Small intestine (tissue), 7 donors: Measurements from ENCODE around the gene UBE2U. TPM values are rescaled to one million over a fixed set of nuclear protein-coding genes. Genes with fewer than 3 reads are reported as not detected.
A peak's percentile ranks its signal among the peaks of the same experiment; 100 is the strongest.

ENCODE experiments used
- DNase-seq, 2 donors: peaks; one replicate each; pipeline versions ENCODE4 v3.0.0 to v3.0.0-alpha.2; 2013
- FAIRE-seq: peaks from 2 replicates; lab custom pipeline; 2012; peaks lifted over from hg19 to GRCh38; lab: Jason Lieb, UNC
- H3K27ac ChIP-seq, 3 donors: one replicate each; pipeline ENCODE4 v1.5.1; 2013; ENCODE audit warnings: low read length in 2 of 3, mild to moderate bottlenecking in 2 of 3, control low read depth in 1 of 3, inconsistent platforms in 1 of 3, low read depth in 1 of 3, moderate library complexity in 1 of 3
- H3K27me3 ChIP-seq, 3 donors: one replicate each; pipeline ENCODE4 v1.6.1; 2013; ENCODE audit warnings: low read length in 3 of 3, inconsistent platforms in 1 of 3; ENCODE audit not compliant: control insufficient read depth in 3 of 3, insufficient read depth in 3 of 3
- H3K36me3 ChIP-seq, 3 donors: one replicate each; pipeline ENCODE4 v1.6.1; 2013; ENCODE audit warnings: low read length in 3 of 3, inconsistent platforms in 1 of 3, low read depth in 1 of 3, mild to moderate bottlenecking in 1 of 3, moderate library complexity in 1 of 3; ENCODE audit not compliant: control insufficient read depth in 3 of 3, insufficient read depth in 2 of 3
- H3K4me1 ChIP-seq, 3 donors: one replicate each; pipeline ENCODE4 v1.6.1; 2013; ENCODE audit warnings: low read length in 2 of 3, inconsistent platforms in 1 of 3, low read depth in 1 of 3, mild to moderate bottlenecking in 1 of 3, moderate library complexity in 1 of 3; ENCODE audit not compliant: control insufficient read depth in 3 of 3, insufficient read depth in 2 of 3
- H3K4me3 ChIP-seq, 3 donors: one replicate each; pipeline ENCODE4 v1.5.1; 2013; ENCODE audit warnings: low read length in 3 of 3, control low read depth in 1 of 3, inconsistent platforms in 1 of 3, low read depth in 1 of 3, mild to moderate bottlenecking in 1 of 3, moderate library complexity in 1 of 3
- H3K9me3 ChIP-seq, 2 donors: one replicate each; pipeline ENCODE4 v1.6.1; 2013; ENCODE audit warnings: low read depth in 1 of 2, low read length in 1 of 2; ENCODE audit not compliant: control insufficient read depth in 2 of 2, insufficient read depth in 1 of 2
- WGBS, 3 donors: extraction: QIAGEN DNeasy Blood & Tissue Kit; methylation state at CpG; one replicate each; pipeline ENCODE4 v1.1.7; 2013; 5-methylcytosine and 5-hydroxymethylcytosine counted together
- polyA plus RNA-seq, 4 donors: library from polyadenylated mRNA; stranded (reverse) in 3 of 4; unstranded in 1 of 4; fragments of 200-250 nt in 3 of 4; fragments of 120-200 nt in 1 of 4; gene quantifications; one replicate each; pipeline versions ENCODE4 v1.2.1 to v1.2.3, GENCODE V29; 2013
- donor health status: healthy with polysubstance abuse.
- donor health status: control.
- donor health status: control.
- donor health status: Bipolar disorder and iron deficiency.
- donor health status: healthy.

The UBE2U gene
- polyA plus RNA-seq, 4 donors: not detected

DNA sequence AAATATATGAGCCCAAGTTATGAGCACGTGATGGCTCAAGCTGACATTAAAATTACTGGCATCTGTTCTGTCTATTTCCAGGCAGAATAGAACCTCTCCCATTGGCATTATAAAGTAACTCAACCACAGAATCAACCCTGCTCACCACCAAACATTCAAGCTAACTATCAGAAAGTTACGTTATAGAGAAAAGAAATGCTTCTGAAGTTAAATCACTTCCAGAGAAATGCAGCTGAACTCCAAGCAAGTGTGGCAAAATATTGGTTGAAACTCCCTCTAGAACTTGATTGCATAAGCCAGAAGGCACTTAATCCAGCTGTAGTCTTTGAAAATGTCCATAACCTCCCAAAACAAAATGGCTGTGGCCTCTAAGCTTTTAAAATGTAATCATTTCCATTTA, 36.2 kb upstream of the UBE2U start:
- Histone ChIP-seq H3K27ac (no peak overlapping the region), H3K9me3 (peaks cover 0 to 4% of the 10 kb centered on the region in 2 donors), H3K4me3 (no peak overlapping the region), H3K4me1 (peaks cover 0 to 12% (median 6%) of the 10 kb centered on the region in 3 donors), H3K36me3 (peaks cover 0 to 4% (median 0%) of the 10 kb centered on the region in 3 donors), H3K27me3 (no peaks in the 10 kb centered on the region)
- DNase-seq (no peak), FAIRE-seq (no peak)
- 67 to 76% (median 74%) methylated on average over 2 of the region's 2 CpGs for WGBS, 3 donors

DNA sequence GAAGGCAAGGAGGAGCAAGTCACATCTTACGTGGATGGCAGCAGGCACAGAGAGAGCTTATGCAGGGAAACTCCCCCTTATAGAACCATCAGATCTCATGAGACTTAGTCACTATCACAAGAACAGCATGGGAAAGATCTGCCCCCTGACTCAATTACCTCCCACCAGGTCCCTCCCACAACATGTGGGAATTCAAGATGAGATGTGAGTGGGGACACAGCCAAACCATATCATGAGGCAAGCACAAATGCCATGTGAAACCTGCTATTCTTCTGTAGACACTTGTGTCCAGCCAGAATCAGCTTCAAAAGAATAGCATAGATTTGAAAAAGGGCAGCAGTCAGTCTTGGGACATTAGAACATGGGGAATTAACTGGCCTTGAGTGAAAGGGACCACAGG, 32.2 kb upstream of the UBE2U start:
- 87 to 94% (median 90%) methylated on average over 1 of the region's 1 CpG for WGBS, 3 donors
- FAIRE-seq (no peak), DNase-seq (no peak)
- peaks cover 0 to 4% of the 10 kb centered on the region in 2 donors for H3K9me3 ChIP-seq
- peak overlapping the region in 1 of 3 donors; percentile 64 for H3K27ac ChIP-seq
- no peaks in the 10 kb centered on the region for H3K27me3 ChIP-seq
- H3K4me1 ChIP-seq: peaks cover 0 to 26% (median 13%) of the 10 kb centered on the region in 3 donors
- H3K4me3 ChIP-seq: no peak overlapping the region
- H3K36me3 ChIP-seq: no peaks in the 10 kb centered on the region

DNA sequence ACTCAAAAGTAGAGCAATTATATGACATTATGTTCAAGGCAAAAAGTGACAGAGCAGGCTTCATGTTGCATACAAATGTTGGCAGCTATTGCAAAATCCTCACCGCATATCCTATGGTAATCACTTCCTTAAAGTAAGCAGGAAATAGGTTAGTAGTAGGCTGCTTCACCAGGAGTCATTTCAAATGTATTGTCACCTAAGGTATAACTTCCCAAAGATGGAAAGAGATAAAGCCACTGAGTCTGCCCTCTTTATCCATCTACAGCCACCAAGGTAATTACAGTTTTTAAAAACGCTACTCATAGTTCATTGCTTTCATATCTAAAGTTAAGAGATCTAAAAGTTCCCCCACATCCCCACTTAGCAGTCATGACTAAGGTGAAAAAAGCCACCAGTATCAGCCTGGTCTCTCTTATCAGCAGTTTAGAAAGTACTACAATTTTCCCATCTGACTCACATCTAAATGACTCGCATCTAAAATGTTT, 31.6 kb upstream of the UBE2U start:
- WGBS, 3 donors: 6 to 18% (median 10%) methylated on average over 3 of the region's 3 CpGs
- no peaks in the 10 kb centered on the region for H3K36me3 ChIP-seq
- peak overlapping the region in 2 of 3 donors; percentile 13 to 64 for H3K27ac ChIP-seq
- H3K9me3 ChIP-seq: peaks cover 0 to 4% of the 10 kb centered on the region in 2 donors
- H3K4me3 ChIP-seq: no peak overlapping the region
- H3K27me3 ChIP-seq: no peaks in the 10 kb centered on the region
- H3K4me1 ChIP-seq: peaks cover 0 to 26% (median 13%) of the 10 kb centered on the region in 3 donors
- DNase-seq (peak; percentile 48 to 59), FAIRE-seq (no peak)

DNA sequence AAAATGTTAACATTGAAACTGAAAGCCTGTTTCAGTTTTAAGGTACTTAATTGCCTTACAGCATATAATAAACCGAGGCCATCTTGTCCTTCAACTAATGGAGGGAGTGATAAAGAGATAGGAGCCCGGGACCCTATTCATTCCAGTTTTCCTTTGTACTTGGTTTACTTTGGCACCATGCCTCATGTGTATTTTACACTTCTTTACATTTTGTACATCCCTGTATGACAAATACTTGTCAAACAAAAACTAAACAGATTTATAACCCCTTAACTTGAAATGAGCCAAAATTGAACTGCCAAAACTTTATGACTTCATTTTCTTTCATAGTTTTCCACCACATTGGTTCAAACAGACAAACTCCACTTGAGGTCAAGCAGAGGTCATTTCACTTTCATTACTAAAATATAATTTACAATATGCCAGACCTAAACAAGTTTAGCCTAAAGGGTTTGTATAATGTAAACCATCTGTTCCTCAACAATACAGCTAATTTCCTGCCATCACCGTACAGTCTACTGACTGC, 30.9 kb upstream of the UBE2U start:
- Histone ChIP-seq H3K9me3 (peaks cover 0 to 4% of the 10 kb centered on the region in 2 donors), H3K27ac (no peak overlapping the region), H3K27me3 (no peaks in the 10 kb centered on the region), H3K36me3 (peaks cover 0 to under 1% (median 0%) of the 10 kb centered on the region in 3 donors), H3K4me3 (no peak overlapping the region), H3K4me1 (peaks cover 0 to 26% (median 13%) of the 10 kb centered on the region in 3 donors)
- DNase-seq (peak; percentile 29 to 44), FAIRE-seq (no peak)
- 17 to 29% (median 17%) methylated on average over 3 of the region's 3 CpGs for WGBS, 3 donors

DNA sequence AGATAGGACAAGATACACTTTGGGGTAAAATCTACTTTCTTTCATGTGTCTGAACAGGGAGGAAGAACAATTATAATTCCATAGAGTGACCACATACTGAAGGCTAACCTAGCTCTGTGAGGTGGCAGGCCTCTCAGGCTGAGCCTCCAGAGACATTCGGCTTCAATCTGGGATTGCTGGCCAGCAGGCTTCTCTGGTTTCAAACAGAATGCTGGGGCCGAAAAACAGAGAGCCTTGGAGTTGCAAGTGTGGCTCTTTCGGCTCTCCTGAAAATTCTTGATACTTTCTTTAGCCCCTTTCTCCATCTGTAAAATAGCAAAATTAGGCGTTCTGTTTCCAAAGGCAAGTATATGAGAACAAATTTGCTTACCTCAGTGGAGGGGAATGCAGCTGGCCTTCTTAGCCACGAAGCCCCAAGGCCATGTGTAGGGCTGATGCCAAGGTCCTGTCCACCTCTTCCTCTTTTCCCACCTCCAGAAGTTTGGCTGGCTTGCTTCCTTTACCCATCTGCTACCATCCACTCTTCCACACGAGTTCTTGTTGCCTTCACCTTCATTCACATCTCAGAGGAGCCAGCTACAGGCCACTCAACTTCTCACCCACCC, 30.0 kb upstream of the UBE2U start:
- FAIRE-seq: no peak

DNA sequence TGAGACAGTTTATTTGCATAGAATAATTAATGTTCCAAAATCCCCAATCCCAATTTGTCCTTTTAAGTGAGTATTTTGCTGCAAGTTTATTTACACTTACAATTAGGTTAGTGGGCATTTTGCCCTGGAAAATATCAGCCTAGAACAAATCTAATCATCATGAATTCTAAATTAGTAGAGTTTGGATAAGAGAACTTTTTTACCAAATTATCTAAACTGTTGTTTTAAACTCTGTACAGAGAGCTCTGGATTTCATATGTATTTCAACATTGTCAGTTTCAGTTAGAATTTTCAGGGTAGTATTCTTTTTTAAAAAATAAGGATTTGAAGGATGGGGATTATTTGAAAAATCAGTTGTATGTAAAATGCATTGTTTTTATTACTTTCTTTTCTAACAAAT, 27.8 kb upstream of the UBE2U start:
- Histone ChIP-seq H3K4me1 (peaks cover 0 to 26% (median 13%) of the 10 kb centered on the region in 3 donors), H3K27me3 (no peaks in the 10 kb centered on the region), H3K27ac (no peak overlapping the region), H3K4me3 (no peak overlapping the region), H3K9me3 (no peaks in the 10 kb centered on the region), H3K36me3 (peaks cover 0 to 8% (median 0%) of the 10 kb centered on the region in 3 donors)
- DNase-seq (no peak), FAIRE-seq (no peak)

More for the DNA sequence above, 30.0 kb upstream of the UBE2U start:
- peaks cover 0 to 4% of the 10 kb centered on the region in 2 donors for H3K9me3 ChIP-seq
- no peak overlapping the region for H3K4me3 ChIP-seq
- H3K27me3 ChIP-seq: no peaks in the 10 kb centered on the region
- H3K27ac ChIP-seq: no peak overlapping the region
- DNase-seq: no peak
- 73 to 90% (median 80%) methylated on average over 6 of the region's 6 CpGs for WGBS, 3 donors
- peaks cover 0 to 7% (median 0%) of the 10 kb centered on the region in 3 donors for H3K36me3 ChIP-seq
- H3K4me1 ChIP-seq: peaks cover 0 to 26% (median 13%) of the 10 kb centered on the region in 3 donors

DNA sequence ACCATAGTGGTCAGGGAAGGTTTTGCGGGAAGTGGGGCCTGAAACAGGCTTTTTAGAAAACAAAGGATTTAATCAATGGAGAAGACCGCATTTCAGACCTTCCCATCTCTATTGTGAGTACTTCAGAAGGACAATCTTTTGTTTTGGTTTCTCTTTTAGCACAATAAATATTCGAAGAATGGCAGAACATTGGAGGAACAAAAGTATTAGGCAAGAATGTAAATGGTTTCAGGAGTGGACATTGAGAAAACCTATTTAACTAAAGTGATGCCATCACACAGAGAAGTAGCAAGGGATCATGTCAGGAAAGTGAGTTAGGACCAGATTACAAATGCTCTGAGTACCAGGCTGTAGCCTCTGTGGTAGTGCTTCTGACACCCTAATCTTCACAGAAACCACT, 26.8 kb upstream of the UBE2U start:
- Histone ChIP-seq H3K27ac (no peak overlapping the region), H3K4me3 (no peak overlapping the region), H3K36me3 (peaks cover 0 to 8% (median 0%) of the 10 kb centered on the region in 3 donors), H3K9me3 (no peaks in the 10 kb centered on the region), H3K4me1 (peaks cover 0 to 19% (median 9%) of the 10 kb centered on the region in 3 donors), H3K27me3 (no peaks in the 10 kb centered on the region)
- no peak for DNase-seq
- 70 to 72% (median 70%) methylated on average over 3 of the region's 3 CpGs for WGBS, 3 donors
- no peak for FAIRE-seq

DNA sequence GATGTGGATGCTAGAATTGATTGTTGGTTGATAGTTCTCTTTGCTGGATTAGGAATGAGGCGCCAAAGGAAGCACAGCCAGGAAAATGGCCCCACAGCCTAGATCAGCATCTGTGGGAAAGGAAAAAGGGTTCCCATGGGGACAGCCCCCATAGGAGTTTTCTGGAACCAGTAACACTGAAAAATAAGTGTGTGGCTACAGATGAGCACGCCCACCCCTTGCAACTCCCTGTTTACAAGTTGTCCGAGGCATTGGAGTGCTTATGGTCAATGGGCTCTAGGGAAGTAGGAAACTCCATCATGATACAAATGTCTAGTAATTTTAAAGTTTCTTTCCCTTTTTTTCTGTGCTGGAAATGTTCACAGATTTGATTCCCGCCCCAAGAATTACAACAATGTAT, 23.8 kb upstream of the UBE2U start:
- H3K36me3 ChIP-seq: peaks cover 0 to 8% (median 0%) of the 10 kb centered on the region in 3 donors
- FAIRE-seq (no peak), DNase-seq (no peak)
- no peaks in the 10 kb centered on the region for H3K4me1 ChIP-seq
- H3K9me3 ChIP-seq: no peaks in the 10 kb centered on the region
- WGBS, 3 donors: 73 to 96% (median 88%) methylated on average over 4 of the region's 4 CpGs
- H3K27ac ChIP-seq: no peak overlapping the region
- no peak overlapping the region for H3K4me3 ChIP-seq
- H3K27me3 ChIP-seq: no peaks in the 10 kb centered on the region
